ENCODE results near the gene UQCRH.
"Not testable (repeated sequence)": the region's sequence is repeated elsewhere in the genome, so short reads cannot be mapped to it uniquely, and the experiment has no call there.

The UQCRH gene

GRCh38 chr1:46333300-46334029 is 30.0 kb downstream of the UQCRH start:
- peak; percentile 51 for DNase-seq (ENCODE audit: low spot score)

GRCh38 chr1:46334030-46334384 is 30.5 kb downstream of the UQCRH start:
- DNase-seq (ENCODE audit: low spot score): no peak

GRCh38 chr1:46335081-46335480 is 31.6 kb downstream of the UQCRH start:
- DNase-seq (ENCODE audit: low spot score): no peak

- DNase-seq (ENCODE audit: low spot score): not testable (repeated sequence)
These were observed 33.9 kb downstream of the UQCRH start for GRCh38 chr1:46337409-46337808.

- DNase-seq (ENCODE audit: low spot score): peak; percentile 90
These were observed 37.1 kb downstream of the UQCRH start, which contains the start of gene NSUN4 for GRCh38 chr1:46340404-46341221. Gene NSUN4 (plus strand): TSS chr1:46340807. CDS start chr1:46340827, 20 bp downstream.

GRCh38 chr1:46341222-46342083 is 38.0 kb downstream of the UQCRH start:
- DNase-seq (ENCODE audit: low spot score): no peak

- DNase-seq (ENCODE audit: low spot score): no peak
These were observed 38.7 kb downstream of the UQCRH start for GRCh38 chr1:46342084-46342656.

GRCh38 chr1:46342677-46343350 is 39.3 kb downstream of the UQCRH start:
- DNase-seq (ENCODE audit: low spot score): no peak

- no peak for DNase-seq (ENCODE audit: low spot score)
These were observed 39.8 kb downstream of the UQCRH start for GRCh38 chr1:46343351-46343695.

GRCh38 chr1:46343705-46344104 is 40.2 kb downstream of the UQCRH start:
- DNase-seq (ENCODE audit: low spot score): no peak

- DNase-seq (ENCODE audit: low spot score): no peak
These were observed 41.0 kb downstream of the UQCRH start for GRCh38 chr1:46344481-46344880.

- DNase-seq (ENCODE audit: low spot score): no peak
These were observed 41.8 kb downstream of the UQCRH start for GRCh38 chr1:46345281-46345680.

- DNase-seq (ENCODE audit: low spot score): no peak
These were observed 48.9 kb downstream of the UQCRH start for GRCh38 chr1:46352363-46352762.

GRCh38 chr1:46355920-46356319 is 52.4 kb downstream of the UQCRH start:
- not testable (repeated sequence) for DNase-seq (ENCODE audit: low spot score)

GRCh38 chr1:46362158-46362557 is 58.7 kb downstream of the UQCRH start:
- no peak for DNase-seq (ENCODE audit: low spot score)

- no peak for DNase-seq (ENCODE audit: low spot score)
These were observed 59.6 kb downstream of the UQCRH start for GRCh38 chr1:46363121-46363520.

GRCh38 chr1:46364612-46365011 is 61.1 kb downstream of the UQCRH start:
- DNase-seq (ENCODE audit: low spot score): no peak

- DNase-seq (ENCODE audit: low spot score): not testable (repeated sequence)
These were observed 62.3 kb downstream of the UQCRH start for GRCh38 chr1:46365796-46366195.

All from COLO829 (cell line).